K562 (cell line): ENCODE measurements around the gene KRTAP4-7. TPM values are rescaled to one million over a fixed set of nuclear protein-coding genes. Genes with fewer than 3 reads are reported as not detected.

Experiments
- ATF1 ChIP-seq, 2 experiments: fragments of 450-650 bp in 1 of 2; IDR thresholded peaks; 2 replicates each; pipeline ENCODE4 v1.6.1; 2016; ENCODE audit warnings: missing compliant biosample characterization in 1 of 2, missing genetic modification characterization in 1 of 2
- EHMT2 ChIP-seq: fragments of 450-650 bp; IDR thresholded peaks from 2 replicates; pipeline ENCODE4 v1.6.1; 2018; ENCODE audit warnings: antibody characterized with exemption
- HMG20B ChIP-seq: fragments of 250-450 bp; sonication (Bioruptor Pico); IDR thresholded peaks from 2 replicates; pipeline ENCODE4 v1.5.0; 2021; ENCODE audit warnings: mild to moderate bottlenecking
- RBFOX2 ChIP-seq: fragments of 200-400 bp; formaldehyde crosslinking; IDR thresholded peaks from 2 replicates; pipeline ENCODE4 v1.6.1; 2017; ENCODE audit warnings: low read depth, mild to moderate bottlenecking, low read length, moderate library complexity
- RBM15 ChIP-seq: fragments of 200-400 bp; formaldehyde crosslinking; IDR thresholded peaks from 2 replicates; pipeline ENCODE4 v1.6.1; 2018; ENCODE audit warnings: mild to moderate bottlenecking, low read length, moderate library complexity; ENCODE audit not compliant: insufficient read depth
- SIRT6 ChIP-seq: IDR thresholded peaks from one replicate; pipeline ENCODE4 v1.6.1; 2012; ENCODE audit warnings: low read depth, mild to moderate bottlenecking, control low read depth, inconsistent platforms, low read length, moderate library complexity
- ZNF197 ChIP-seq: fragments of 200-800 bp; sonication (Bioruptor generic); IDR thresholded peaks from 2 replicates; pipeline ENCODE4 v1.6.1; 2016; ENCODE audit warnings: low read depth, missing genetic modification characterization, missing compliant biosample characterization
- polyA plus RNA-seq, 8 experiments: library from polyadenylated mRNA; depleted of rRNA in 4 of 8; stranded (reverse) in 5 of 8; unstranded in 3 of 8; fragments of >200 nt; fragmentation: Nextera tagmentation in 2 of 8; fragmentation: Illumina TruSeq in 1 of 8; extraction: Ambion mirVana in 2 of 8; extraction: Trizol in 1 of 8; gene quantifications; 2 replicates each; pipeline versions ENCODE4 v1.2.1 to v1.2.3, GENCODE V29; 2011 to 2014; ENCODE audit warnings: inconsistent platforms in 1 of 8, missing spikeins in 1 of 8
- total RNA-seq, 7 experiments: library from RNA; depleted of rRNA in 6 of 7; stranded (reverse); fragments of >200 nt in 6 of 7; fragmentation: Illumina TruSeq in 2 of 7; extraction: Trizol in 2 of 7; gene quantifications; 2 replicates each; pipeline versions ENCODE4 v1.2.1 to v1.2.3, GENCODE V29; 2011 to 2021; ENCODE audit warnings: low replicate concordance in 1 of 7
- TF ChIP-seq, protein P1 (sequence below): IDR thresholded peaks from 2 replicates; pipeline ENCODE4 v1.6.1; 2012; ENCODE audit warnings: low read depth, low read length, improper control_type of control experiment, borderline replicate concordance
- TF ChIP-seq, protein P2 (sequence below): fragments of 450-650 bp; IDR thresholded peaks from 2 replicates; pipeline ENCODE4 v1.6.1; 2016; ENCODE audit warnings: mild to moderate bottlenecking, moderate library complexity
- TF ChIP-seq, protein P3 (sequence below): fragments of 200-400 bp; formaldehyde crosslinking; IDR thresholded peaks from 2 replicates; pipeline ENCODE4 v1.6.1; 2017; ENCODE audit warnings: mild to moderate bottlenecking, low read depth, low read length, moderate library complexity

Gene KRTAP4-7
- total and polyA plus RNA-seq, 9 of the 15 experiments (the other 6 are each of a cell fraction or from before 2014, with no cell fraction given) = not detected

DNA sequence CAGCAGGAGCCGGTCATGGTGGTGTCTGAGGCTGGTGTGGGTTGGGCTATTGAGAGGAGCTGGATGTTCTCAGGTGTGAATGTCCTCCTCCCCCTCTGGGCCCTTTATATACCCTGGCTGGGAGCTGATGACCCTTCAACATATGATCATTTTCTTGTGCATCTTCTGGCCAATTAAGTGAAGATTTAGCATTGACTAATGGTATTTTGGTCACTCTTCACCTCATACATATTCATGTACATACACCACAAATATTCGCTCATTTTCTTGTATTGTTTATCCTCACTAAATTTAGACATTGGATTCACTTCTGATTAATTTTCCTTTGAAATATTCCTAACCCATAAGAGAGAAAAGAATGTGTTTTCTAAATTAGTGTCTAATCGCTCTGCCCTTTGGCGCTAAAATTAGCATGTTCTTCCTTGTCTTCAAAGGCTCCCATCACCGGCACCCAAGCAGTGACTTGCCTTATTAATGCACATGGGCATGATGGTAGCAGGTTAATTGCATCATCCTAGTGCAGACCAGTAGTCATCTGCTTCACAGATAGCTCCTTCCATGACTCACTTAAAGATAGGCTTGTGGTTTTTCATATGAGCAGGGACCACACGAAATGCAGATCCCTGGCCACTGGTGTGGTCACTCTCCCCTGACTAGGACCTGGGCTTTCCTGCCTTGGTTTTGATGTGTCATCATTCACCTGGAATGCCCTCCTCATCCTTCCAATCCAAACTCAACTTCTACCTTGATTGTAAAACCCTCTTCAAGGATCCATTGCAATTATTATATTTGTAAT is 17.9 kb upstream of the KRTAP4-7 start, which contains the start of gene KRTAP2-4 (continued):
- TF ChIP-seq, protein P1, sequence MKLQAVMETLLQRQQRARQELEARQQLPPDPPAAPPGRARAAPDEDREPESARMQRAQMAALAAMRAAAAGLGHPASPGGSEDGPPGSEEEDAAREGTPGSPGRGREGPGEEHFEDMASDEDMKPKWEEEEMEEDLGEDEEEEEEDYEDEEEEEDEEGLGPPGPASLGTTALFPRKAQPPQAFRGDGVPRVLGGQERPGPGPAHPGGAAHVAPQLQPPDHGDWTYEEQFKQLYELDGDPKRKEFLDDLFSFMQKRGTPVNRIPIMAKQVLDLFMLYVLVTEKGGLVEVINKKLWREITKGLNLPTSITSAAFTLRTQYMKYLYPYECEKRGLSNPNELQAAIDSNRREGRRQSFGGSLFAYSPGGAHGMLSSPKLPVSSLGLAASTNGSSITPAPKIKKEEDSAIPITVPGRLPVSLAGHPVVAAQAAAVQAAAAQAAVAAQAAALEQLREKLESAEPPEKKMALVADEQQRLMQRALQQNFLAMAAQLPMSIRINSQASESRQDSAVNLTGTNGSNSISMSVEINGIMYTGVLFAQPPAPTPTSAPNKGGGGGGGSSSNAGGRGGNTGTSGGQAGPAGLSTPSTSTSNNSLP = no peak
- TF ChIP-seq RBM15 (no peak), RBFOX2 (no peak), HMG20B (CRISPR knock-in tag) (no peak), ZNF197 (CRISPR knock-in tag) (peak; percentile 82), EHMT2 (peak; percentile 83), ATF1 (CRISPR knock-in tag; IDR thresholded peaks at IDR 0.05) (no peak), ATF1 (tag; IDR thresholded peaks at IDR 0.05) (peak; percentile 62), SIRT6 (no peak)
- TF ChIP-seq, protein P2, sequence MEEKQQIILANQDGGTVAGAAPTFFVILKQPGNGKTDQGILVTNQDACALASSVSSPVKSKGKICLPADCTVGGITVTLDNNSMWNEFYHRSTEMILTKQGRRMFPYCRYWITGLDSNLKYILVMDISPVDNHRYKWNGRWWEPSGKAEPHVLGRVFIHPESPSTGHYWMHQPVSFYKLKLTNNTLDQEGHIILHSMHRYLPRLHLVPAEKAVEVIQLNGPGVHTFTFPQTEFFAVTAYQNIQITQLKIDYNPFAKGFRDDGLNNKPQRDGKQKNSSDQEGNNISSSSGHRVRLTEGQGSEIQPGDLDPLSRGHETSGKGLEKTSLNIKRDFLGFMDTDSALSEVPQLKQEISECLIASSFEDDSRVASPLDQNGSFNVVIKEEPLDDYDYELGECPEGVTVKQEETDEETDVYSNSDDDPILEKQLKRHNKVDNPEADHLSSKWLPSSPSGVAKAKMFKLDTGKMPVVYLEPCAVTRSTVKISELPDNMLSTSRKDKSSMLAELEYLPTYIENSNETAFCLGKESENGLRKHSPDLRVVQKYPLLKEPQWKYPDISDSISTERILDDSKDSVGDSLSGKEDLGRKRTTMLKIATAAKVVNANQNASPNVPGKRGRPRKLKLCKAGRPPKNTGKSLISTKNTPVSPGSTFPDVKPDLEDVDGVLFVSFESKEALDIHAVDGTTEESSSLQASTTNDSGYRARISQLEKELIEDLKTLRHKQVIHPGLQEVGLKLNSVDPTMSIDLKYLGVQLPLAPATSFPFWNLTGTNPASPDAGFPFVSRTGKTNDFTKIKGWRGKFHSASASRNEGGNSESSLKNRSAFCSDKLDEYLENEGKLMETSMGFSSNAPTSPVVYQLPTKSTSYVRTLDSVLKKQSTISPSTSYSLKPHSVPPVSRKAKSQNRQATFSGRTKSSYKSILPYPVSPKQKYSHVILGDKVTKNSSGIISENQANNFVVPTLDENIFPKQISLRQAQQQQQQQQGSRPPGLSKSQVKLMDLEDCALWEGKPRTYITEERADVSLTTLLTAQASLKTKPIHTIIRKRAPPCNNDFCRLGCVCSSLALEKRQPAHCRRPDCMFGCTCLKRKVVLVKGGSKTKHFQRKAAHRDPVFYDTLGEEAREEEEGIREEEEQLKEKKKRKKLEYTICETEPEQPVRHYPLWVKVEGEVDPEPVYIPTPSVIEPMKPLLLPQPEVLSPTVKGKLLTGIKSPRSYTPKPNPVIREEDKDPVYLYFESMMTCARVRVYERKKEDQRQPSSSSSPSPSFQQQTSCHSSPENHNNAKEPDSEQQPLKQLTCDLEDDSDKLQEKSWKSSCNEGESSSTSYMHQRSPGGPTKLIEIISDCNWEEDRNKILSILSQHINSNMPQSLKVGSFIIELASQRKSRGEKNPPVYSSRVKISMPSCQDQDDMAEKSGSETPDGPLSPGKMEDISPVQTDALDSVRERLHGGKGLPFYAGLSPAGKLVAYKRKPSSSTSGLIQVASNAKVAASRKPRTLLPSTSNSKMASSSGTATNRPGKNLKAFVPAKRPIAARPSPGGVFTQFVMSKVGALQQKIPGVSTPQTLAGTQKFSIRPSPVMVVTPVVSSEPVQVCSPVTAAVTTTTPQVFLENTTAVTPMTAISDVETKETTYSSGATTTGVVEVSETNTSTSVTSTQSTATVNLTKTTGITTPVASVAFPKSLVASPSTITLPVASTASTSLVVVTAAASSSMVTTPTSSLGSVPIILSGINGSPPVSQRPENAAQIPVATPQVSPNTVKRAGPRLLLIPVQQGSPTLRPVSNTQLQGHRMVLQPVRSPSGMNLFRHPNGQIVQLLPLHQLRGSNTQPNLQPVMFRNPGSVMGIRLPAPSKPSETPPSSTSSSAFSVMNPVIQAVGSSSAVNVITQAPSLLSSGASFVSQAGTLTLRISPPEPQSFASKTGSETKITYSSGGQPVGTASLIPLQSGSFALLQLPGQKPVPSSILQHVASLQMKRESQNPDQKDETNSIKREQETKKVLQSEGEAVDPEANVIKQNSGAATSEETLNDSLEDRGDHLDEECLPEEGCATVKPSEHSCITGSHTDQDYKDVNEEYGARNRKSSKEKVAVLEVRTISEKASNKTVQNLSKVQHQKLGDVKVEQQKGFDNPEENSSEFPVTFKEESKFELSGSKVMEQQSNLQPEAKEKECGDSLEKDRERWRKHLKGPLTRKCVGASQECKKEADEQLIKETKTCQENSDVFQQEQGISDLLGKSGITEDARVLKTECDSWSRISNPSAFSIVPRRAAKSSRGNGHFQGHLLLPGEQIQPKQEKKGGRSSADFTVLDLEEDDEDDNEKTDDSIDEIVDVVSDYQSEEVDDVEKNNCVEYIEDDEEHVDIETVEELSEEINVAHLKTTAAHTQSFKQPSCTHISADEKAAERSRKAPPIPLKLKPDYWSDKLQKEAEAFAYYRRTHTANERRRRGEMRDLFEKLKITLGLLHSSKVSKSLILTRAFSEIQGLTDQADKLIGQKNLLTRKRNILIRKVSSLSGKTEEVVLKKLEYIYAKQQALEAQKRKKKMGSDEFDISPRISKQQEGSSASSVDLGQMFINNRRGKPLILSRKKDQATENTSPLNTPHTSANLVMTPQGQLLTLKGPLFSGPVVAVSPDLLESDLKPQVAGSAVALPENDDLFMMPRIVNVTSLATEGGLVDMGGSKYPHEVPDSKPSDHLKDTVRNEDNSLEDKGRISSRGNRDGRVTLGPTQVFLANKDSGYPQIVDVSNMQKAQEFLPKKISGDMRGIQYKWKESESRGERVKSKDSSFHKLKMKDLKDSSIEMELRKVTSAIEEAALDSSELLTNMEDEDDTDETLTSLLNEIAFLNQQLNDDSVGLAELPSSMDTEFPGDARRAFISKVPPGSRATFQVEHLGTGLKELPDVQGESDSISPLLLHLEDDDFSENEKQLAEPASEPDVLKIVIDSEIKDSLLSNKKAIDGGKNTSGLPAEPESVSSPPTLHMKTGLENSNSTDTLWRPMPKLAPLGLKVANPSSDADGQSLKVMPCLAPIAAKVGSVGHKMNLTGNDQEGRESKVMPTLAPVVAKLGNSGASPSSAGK = peak; percentile 95
- TF ChIP-seq, protein P3, sequence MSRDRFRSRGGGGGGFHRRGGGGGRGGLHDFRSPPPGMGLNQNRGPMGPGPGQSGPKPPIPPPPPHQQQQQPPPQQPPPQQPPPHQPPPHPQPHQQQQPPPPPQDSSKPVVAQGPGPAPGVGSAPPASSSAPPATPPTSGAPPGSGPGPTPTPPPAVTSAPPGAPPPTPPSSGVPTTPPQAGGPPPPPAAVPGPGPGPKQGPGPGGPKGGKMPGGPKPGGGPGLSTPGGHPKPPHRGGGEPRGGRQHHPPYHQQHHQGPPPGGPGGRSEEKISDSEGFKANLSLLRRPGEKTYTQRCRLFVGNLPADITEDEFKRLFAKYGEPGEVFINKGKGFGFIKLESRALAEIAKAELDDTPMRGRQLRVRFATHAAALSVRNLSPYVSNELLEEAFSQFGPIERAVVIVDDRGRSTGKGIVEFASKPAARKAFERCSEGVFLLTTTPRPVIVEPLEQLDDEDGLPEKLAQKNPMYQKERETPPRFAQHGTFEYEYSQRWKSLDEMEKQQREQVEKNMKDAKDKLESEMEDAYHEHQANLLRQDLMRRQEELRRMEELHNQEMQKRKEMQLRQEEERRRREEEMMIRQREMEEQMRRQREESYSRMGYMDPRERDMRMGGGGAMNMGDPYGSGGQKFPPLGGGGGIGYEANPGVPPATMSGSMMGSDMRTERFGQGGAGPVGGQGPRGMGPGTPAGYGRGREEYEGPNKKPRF = no peak
